Smooth muscle cell (in vitro differentiated cells): ENCODE measurements around the gene TNP2. TPM values are rescaled to one million over a fixed set of nuclear protein-coding genes. Genes with fewer than 3 reads are reported as not detected.

Source experiments
- DNase-seq: peaks from one replicate; lab custom pipeline; 2025; ENCODE audit not compliant: unreplicated experiment; lab: John Stamatoyannopoulos, UW
- H2AFZ ChIP-seq: fragments of 200-600 bp; sonication (generic); 2 replicates; pipeline ENCODE4 v1.6.0; 2016; ENCODE audit warnings: antibody characterized with exemption, low read depth, mild to moderate bottlenecking
- H3F3A ChIP-seq: fragments of 200-600 bp; sonication (generic); 2 replicates; pipeline ENCODE4 v1.6.0; 2017; ENCODE audit warnings: antibody characterized with exemption, low read depth
- H3K27ac ChIP-seq: fragments of 200-600 bp; sonication (generic); 2 replicates; pipeline ENCODE4 v1.5.1; 2016; ENCODE audit warnings: low read depth, mild to moderate bottlenecking
- H3K27me3 ChIP-seq: fragments of 200-600 bp; sonication (generic); 2 replicates; pipeline ENCODE4 v1.6.1; 2016; ENCODE audit warnings: low read depth, mild to moderate bottlenecking
- H3K36me3 ChIP-seq: fragments of 200-600 bp; sonication (generic); 2 replicates; pipeline ENCODE4 v1.5.1; 2016; ENCODE audit warnings: low read depth
- H3K4me1 ChIP-seq: fragments of 200-600 bp; sonication (generic); 2 replicates; pipeline ENCODE4 v1.5.1; 2016; ENCODE audit warnings: low read depth
- H3K4me2 ChIP-seq: fragments of 200-600 bp; sonication (generic); 2 replicates; pipeline ENCODE4 v1.6.0; 2016; ENCODE audit warnings: mild to moderate bottlenecking
- H3K4me3 ChIP-seq: fragments of 200-600 bp; sonication (generic); 2 replicates; pipeline ENCODE4 v1.5.1; 2016; ENCODE audit warnings: mild to moderate bottlenecking
- H3K79me2 ChIP-seq: fragments of 200-600 bp; sonication (generic); 2 replicates; pipeline ENCODE4 v1.6.0; 2016; ENCODE audit warnings: low read depth, mild to moderate bottlenecking
- H3K9ac ChIP-seq: fragments of 200-600 bp; sonication (generic); 2 replicates; pipeline ENCODE4 v1.6.0; 2016; ENCODE audit warnings: low read depth
- H3K9me3 ChIP-seq: fragments of 200-600 bp; sonication (generic); replicated peaks from 2 replicates; pipeline ENCODE4 v1.5.1; 2016; ENCODE audit warnings: low read depth
- H4K20me1 ChIP-seq: fragments of 200-600 bp; sonication (generic); 2 replicates; pipeline ENCODE4 v1.6.0; 2016; ENCODE audit warnings: low read depth
- WGBS: methylation state at CpG from one replicate; pipeline ENCODE4 v1.1.7; 2016; ENCODE audit warnings: low lambda C conversion rate; 5-methylcytosine and 5-hydroxymethylcytosine counted together
- microRNA-seq: library from miRNA; unstranded; fragments of <30 nt; microRNA quantifications from one replicate; pipeline ENCODE4, GENCODE V29; 2016; ENCODE audit warnings: borderline number of aligned reads
- polyA plus RNA-seq: library from polyadenylated mRNA; unstranded; fragments of >200 nt; fragmentation: Nextera tagmentation; extraction: Ambion mirVana; gene quantifications from 2 replicates; pipeline ENCODE4 v1.2.1, GENCODE V29; 2016
- small RNA-seq: library from RNA; depleted of rRNA; stranded (forward); fragments of <200 nt; gene quantifications from one replicate; pipeline ENCODE3, GENCODE V24; 2014
- total RNA-seq: library from RNA; depleted of rRNA; stranded (reverse); fragments of >200 nt; gene quantifications from 2 replicates; pipeline ENCODE4 v1.2.3, GENCODE V29; 2014
- TF ChIP-seq, protein P1 (sequence below): fragments of 200-600 bp; sonication (generic); IDR thresholded peaks from 2 replicates; pipeline ENCODE4 v1.5.1; 2017; ENCODE audit warnings: borderline replicate concordance, mild to moderate bottlenecking, antibody characterized with exemption; ENCODE audit not compliant: insufficient read depth, poor library complexity, severe bottlenecking

Gene TNP2
- total and polyA plus RNA-seq, 2 experiments from 2014 or later = not detected

DNA sequence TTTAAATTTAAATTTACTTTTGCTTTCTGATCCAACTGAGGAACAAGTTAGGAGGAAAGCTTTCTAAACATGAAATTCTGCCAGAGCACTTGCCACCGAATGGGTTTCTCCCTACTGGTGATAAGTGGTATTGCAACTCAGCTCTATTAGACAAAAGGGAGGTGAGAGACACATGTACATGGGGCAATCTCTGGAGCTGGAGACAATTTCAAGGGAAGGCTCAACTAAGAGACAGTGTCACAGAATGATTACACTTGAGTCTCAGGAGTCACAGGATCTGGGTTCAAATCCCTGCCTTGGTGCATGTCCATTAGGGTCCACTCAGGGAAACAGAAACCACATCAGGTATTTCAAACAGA lies 50.5 kb downstream of the TNP2 start:
- H3K36me3 ChIP-seq = no peaks in the 10 kb centered on the region
- no peak overlapping the region for H2AFZ ChIP-seq
- H3K4me1 ChIP-seq = no peaks in the 10 kb centered on the region
- H3F3A ChIP-seq = no peaks in the 10 kb centered on the region
- H4K20me1 ChIP-seq = no peaks in the 10 kb centered on the region
- H3K9me3 ChIP-seq = peaks cover 3% of the 10 kb centered on the region
- 90% methylated on average over 1 of the region's 1 CpG for WGBS
- no peak overlapping the region for H3K4me3 ChIP-seq
- TF ChIP-seq, protein P1, sequence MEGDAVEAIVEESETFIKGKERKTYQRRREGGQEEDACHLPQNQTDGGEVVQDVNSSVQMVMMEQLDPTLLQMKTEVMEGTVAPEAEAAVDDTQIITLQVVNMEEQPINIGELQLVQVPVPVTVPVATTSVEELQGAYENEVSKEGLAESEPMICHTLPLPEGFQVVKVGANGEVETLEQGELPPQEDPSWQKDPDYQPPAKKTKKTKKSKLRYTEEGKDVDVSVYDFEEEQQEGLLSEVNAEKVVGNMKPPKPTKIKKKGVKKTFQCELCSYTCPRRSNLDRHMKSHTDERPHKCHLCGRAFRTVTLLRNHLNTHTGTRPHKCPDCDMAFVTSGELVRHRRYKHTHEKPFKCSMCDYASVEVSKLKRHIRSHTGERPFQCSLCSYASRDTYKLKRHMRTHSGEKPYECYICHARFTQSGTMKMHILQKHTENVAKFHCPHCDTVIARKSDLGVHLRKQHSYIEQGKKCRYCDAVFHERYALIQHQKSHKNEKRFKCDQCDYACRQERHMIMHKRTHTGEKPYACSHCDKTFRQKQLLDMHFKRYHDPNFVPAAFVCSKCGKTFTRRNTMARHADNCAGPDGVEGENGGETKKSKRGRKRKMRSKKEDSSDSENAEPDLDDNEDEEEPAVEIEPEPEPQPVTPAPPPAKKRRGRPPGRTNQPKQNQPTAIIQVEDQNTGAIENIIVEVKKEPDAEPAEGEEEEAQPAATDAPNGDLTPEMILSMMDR = peak; percentile 53
- no peak overlapping the region for H3K4me2 ChIP-seq
- H3K79me2 ChIP-seq = no peaks in the 10 kb centered on the region
- H3K9ac ChIP-seq = no peak overlapping the region
- H3K27ac ChIP-seq = no peak overlapping the region
- no peaks in the 10 kb centered on the region for H3K27me3 ChIP-seq
- DNase-seq = no peak

Small RNA genes lying within 50 kb of the gene (microRNA-seq; reads per million reads assigned to microRNA genes)
- gene MIR548H2 = not detected

Small RNA genes lying within 50 kb of the gene (small RNA-seq; reads per million reads assigned to genes)
- gene MIR548H2 = not detected
- not detected for gene RF00019
- gene RF00554 = not detected

Other genes starting within 250 kb of the TNP2 start
- gene SOCS1, start 13.1 kb downstream of the TNP2 start, total RNA-seq = 3.5 and 6.1 TPM in 2 replicates
- 17.6 and 18.7 TPM in 2 replicates for gene SOCS1, start 13.1 kb downstream of the TNP2 start, polyA plus RNA-seq
- gene PRM3, start 4.3 kb upstream of the TNP2 start, total RNA-seq = not detected in 2 replicates
- not detected in 2 replicates for gene PRM3, start 4.3 kb upstream of the TNP2 start, polyA plus RNA-seq
- gene PRM2, start 7.2 kb upstream of the TNP2 start, total RNA-seq = not detected in 2 replicates
- not detected in 2 replicates for gene PRM2, start 7.2 kb upstream of the TNP2 start, polyA plus RNA-seq
- not detected in 2 replicates for gene PRM1, start 12.0 kb upstream of the TNP2 start, total RNA-seq
- not detected in 2 replicates for gene PRM1, start 12.0 kb upstream of the TNP2 start, polyA plus RNA-seq
- gene RMI2, start 76.1 kb upstream of the TNP2 start, total RNA-seq = 6.1 and 9.7 TPM in 2 replicates
- 9.8 and 11.3 TPM in 2 replicates for gene RMI2, start 76.1 kb upstream of the TNP2 start, polyA plus RNA-seq